Natural killer cell (primary cell): ENCODE results near the gene LGALS14. TPM values are rescaled to one million over a fixed set of nuclear protein-coding genes. Genes with fewer than 3 reads are reported as not detected.
"Not testable (repeated sequence)": the region's sequence is repeated elsewhere in the genome, so short reads cannot be mapped to it uniquely, and the experiment has no call there.

ENCODE experiments used
- ATAC-seq, 3 donors: fragments of 150-1000 bp in 2 of 3; fragments of 200-7000 bp in 1 of 3; cut with Tn5 transposase; 1 replicate in 1 of 3; 2 replicates in 2 of 3; pipeline ENCODE4 v1.10.0; 2021; ENCODE audit warnings: mild to moderate bottlenecking in 2 of 3, moderate library complexity in 2 of 3
- DNase-seq, 2 donors: peaks; one replicate each; pipeline versions ENCODE4 v3.0.0 to v3.0.0-alpha.2; 2013 to 2021; ENCODE audit warnings: mixed read lengths in 1 of 2
- H3K27ac ChIP-seq: one replicate; pipeline ENCODE4 v1.5.1; 2013; ENCODE audit warnings: mild to moderate bottlenecking, low read length
- H3K27me3 ChIP-seq: one replicate; pipeline ENCODE4 v1.6.1; 2013; ENCODE audit warnings: low read length; ENCODE audit not compliant: control insufficient read depth, insufficient read depth
- H3K36me3 ChIP-seq: one replicate; pipeline ENCODE4 v1.6.1; 2013; ENCODE audit warnings: low read length; ENCODE audit not compliant: control insufficient read depth, insufficient read depth
- H3K4me1 ChIP-seq: one replicate; pipeline ENCODE4 v1.6.1; 2013; ENCODE audit warnings: low read length; ENCODE audit not compliant: control insufficient read depth, insufficient read depth
- H3K4me3 ChIP-seq: one replicate; pipeline ENCODE4 v1.5.1; 2013; ENCODE audit warnings: low read length
- H3K9me3 ChIP-seq: one replicate; pipeline ENCODE4 v1.6.1; 2013; ENCODE audit warnings: low read length; ENCODE audit not compliant: control insufficient read depth, insufficient read depth
- H3K27ac Mint-ChIP-seq, 2 donors: one replicate each; pipeline ENCODE4 v1.8.0; 2022; ENCODE audit warnings: mild to moderate bottlenecking in 2 of 2, mixed read lengths in 2 of 2, moderate library complexity in 1 of 2
- H3K27me3 Mint-ChIP-seq, 2 donors: one replicate each; pipeline ENCODE4 v1.8.0; 2022; ENCODE audit warnings: low read depth in 2 of 2, mixed read lengths in 2 of 2
- H3K36me3 Mint-ChIP-seq: one replicate; pipeline ENCODE4 v1.8.0; 2022; ENCODE audit warnings: mixed read lengths
- H3K4me1 Mint-ChIP-seq, 2 donors: one replicate each; pipeline ENCODE4 v1.8.0; 2022; ENCODE audit warnings: mixed read lengths in 2 of 2
- H3K4me3 Mint-ChIP-seq: one replicate; pipeline ENCODE4 v1.8.0; 2022; ENCODE audit warnings: mild to moderate bottlenecking, moderate library complexity, mixed read lengths
- H3K9me3 Mint-ChIP-seq, 2 donors: one replicate each; pipeline ENCODE4 v1.8.0; 2022; ENCODE audit warnings: mixed read lengths in 2 of 2
- WGBS: methylation state at CpG from one replicate; pipeline ENCODE4 v1.1.7; 2013; ENCODE audit warnings: missing lambda C conversion rate; ENCODE audit not compliant: insufficient coverage; 5-methylcytosine and 5-hydroxymethylcytosine counted together
- intact Hi-C: fragments of 100-400 bp; cut with micrococcal nuclease; formaldehyde crosslinking; loops from one replicate; pipeline ENCODE4 v1.14.2; 2022
- total RNA-seq, 4 donors: library from RNA; stranded (reverse); fragments of 120-200 nt in 1 of 4; gene quantifications; one replicate each; pipeline versions ENCODE4 v1.2.3 to v1.2.4, GENCODE V29; 2013 to 2022
- TF ChIP-seq, protein P1 (sequence below): fragments of 200-600 bp; IDR thresholded peaks from one replicate; pipeline ENCODE4 v1.8.0; 2022; ENCODE audit warnings: antibody characterized with exemption

LGALS14 gene
- total RNA-seq, 3 donors from 2014 or later (not counting 1 experiment from before 2014, with no cell fraction given): not detected

DNA sequence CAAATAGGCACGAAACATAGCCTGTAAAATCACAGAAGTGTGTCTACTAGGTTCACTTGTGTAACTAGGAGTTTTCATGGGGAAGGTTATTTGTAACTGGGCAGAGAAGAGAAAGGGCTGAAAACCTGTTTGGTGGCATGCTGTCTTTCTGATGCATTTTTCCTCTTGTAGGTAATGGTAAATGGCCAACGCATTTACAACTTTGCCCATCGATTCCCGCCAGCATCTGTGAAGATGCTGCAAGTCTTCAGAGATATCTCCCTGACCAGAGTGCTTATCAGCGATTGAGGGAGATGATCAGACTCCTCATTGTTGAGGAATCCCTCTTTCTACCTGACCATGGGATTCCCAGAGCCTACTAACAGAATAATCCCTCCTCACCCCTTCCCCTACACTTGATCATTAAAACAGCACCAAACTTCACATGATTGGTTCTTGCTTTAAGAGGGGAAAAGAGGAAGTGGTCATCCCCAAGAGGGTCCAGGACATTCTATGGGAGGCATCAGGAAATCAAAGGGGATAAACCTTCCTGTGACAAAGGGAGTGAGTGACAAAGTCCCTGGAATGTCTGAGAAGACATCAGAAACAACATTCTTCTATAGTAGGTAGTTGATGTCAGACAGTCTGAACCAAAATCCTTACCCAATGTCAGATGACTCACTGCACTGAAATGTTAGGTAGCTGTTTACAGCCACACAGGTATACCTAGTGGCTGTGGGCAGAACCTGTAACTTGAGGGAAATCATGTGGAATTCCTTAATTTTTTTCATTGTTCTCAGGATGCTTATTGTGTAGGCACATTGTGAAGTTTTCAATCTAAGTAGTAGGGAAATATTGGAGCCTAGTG is 5.0 kb downstream of the LGALS14 start:
- Histone ChIP-seq H3K27ac (no peak overlapping the region), H3K27me3 (peaks cover 2% of the 10 kb centered on the region), H3K9me3 (no peaks in the 10 kb centered on the region), H3K4me1 (no peaks in the 10 kb centered on the region), H3K4me3 (no peak overlapping the region), H3K36me3 (no peaks in the 10 kb centered on the region)
- Mint-ChIP-seq H3K36me3 (no peaks in the 10 kb centered on the region), H3K4me1 (no peaks in the 10 kb centered on the region), H3K27ac (no peak overlapping the region), H3K9me3 (no peaks in the 10 kb centered on the region), H3K4me3 (no peak overlapping the region), H3K27me3 (peaks cover 5 to 31% of the 10 kb centered on the region in 2 donors)
- TF ChIP-seq, protein P1, sequence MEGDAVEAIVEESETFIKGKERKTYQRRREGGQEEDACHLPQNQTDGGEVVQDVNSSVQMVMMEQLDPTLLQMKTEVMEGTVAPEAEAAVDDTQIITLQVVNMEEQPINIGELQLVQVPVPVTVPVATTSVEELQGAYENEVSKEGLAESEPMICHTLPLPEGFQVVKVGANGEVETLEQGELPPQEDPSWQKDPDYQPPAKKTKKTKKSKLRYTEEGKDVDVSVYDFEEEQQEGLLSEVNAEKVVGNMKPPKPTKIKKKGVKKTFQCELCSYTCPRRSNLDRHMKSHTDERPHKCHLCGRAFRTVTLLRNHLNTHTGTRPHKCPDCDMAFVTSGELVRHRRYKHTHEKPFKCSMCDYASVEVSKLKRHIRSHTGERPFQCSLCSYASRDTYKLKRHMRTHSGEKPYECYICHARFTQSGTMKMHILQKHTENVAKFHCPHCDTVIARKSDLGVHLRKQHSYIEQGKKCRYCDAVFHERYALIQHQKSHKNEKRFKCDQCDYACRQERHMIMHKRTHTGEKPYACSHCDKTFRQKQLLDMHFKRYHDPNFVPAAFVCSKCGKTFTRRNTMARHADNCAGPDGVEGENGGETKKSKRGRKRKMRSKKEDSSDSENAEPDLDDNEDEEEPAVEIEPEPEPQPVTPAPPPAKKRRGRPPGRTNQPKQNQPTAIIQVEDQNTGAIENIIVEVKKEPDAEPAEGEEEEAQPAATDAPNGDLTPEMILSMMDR: no peak
- WGBS: 91% methylated on average over 5 of the region's 5 CpGs
- DNase-seq (no peak), ATAC-seq (no peak)
- intact Hi-C loops: no loop called here

DNA sequence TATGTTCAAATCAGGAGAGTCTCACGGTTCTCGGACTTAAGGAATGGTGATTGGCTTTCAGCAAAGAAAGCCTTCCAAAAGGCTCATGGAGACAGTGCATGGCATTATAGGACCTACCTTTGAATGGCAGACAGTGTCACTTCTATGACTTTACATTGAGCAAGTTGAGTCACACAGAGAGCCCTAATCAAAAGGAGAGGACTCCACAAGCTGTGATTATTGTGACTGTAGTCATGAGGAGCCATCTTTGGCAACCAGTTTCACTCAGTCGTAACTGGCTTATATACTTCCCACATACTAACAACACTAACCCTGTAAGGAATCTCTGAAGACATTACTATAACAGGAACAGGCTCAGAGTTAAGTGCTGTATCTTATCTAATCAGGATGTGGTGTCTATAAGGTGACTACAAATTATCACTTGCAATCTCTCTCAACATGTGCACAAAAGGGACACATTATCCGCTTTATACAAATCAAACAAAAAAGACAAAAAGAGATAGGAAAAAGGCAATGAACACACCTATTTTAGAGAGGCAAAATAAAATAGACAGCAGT is 6.1 kb downstream of the LGALS14 start:
- Histone ChIP-seq H3K4me1 (no peaks in the 10 kb centered on the region), H3K9me3 (no peaks in the 10 kb centered on the region), H3K4me3 (no peak overlapping the region), H3K27me3 (peaks cover 2% of the 10 kb centered on the region), H3K36me3 (no peaks in the 10 kb centered on the region), H3K27ac (no peak overlapping the region)
- no peaks in the 10 kb centered on the region for H3K36me3 Mint-ChIP-seq
- peaks cover 7 to 28% of the 10 kb centered on the region in 2 donors for H3K27me3 Mint-ChIP-seq
- no peak overlapping the region for H3K4me3 Mint-ChIP-seq
- H3K9me3 Mint-ChIP-seq: no peaks in the 10 kb centered on the region
- no peak overlapping the region for H3K27ac Mint-ChIP-seq
- WGBS: 94% methylated on average over 3 of the region's 4 CpGs
- TF ChIP-seq, protein P1: no peak
- DNase-seq (no peak), ATAC-seq (peak in 1 of 3 donors; percentile 30)
- H3K4me1 Mint-ChIP-seq: no peaks in the 10 kb centered on the region
- intact Hi-C loops: no loop called here

GRCh38 chr19:39720144-39720543 is 15.9 kb downstream of the LGALS14 start:
- H3K27ac ChIP-seq, H3K36me3 ChIP-seq, DNase-seq, H3K27ac Mint-ChIP-seq, H3K9me3 Mint-ChIP-seq, intact Hi-C loops, H3K36me3 Mint-ChIP-seq, H3K9me3 ChIP-seq, H3K4me1 Mint-ChIP-seq, H3K4me3 Mint-ChIP-seq, H3K27me3 ChIP-seq, ATAC-seq, H3K4me3 ChIP-seq, H3K4me1 ChIP-seq: not testable (repeated sequence)
- peaks cover 25 to 68% of the 10 kb centered on the region in 2 donors for H3K27me3 Mint-ChIP-seq
- WGBS: 65% methylated on average over 3 of the region's 3 CpGs

DNA sequence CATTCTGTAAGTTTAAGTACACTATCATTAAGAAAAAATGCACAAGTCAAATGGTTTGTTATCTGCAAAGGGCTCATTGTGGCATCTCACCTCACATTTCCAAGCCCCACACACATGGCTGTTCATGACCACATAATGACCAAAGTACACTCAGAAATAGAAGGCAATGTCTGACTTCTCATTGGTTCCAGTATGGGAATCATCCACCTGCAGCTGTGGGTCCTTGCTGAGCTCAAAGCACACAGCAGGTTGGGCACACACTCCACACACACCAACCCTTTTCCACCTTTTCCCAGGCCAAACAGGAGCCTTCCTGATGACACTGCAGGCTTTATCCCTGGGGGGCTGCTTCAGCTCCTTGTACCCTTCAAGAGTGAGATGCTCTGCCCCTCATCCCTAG is 21.7 kb downstream of the LGALS14 start:
- Histone ChIP-seq H3K27ac (no peak overlapping the region), H3K27me3 (peaks cover 2% of the 10 kb centered on the region), H3K4me1 (no peaks in the 10 kb centered on the region), H3K4me3 (no peak overlapping the region), H3K9me3 (no peaks in the 10 kb centered on the region), H3K36me3 (no peaks in the 10 kb centered on the region)
- DNase-seq: no peak
- H3K36me3 Mint-ChIP-seq: no peaks in the 10 kb centered on the region
- H3K27ac Mint-ChIP-seq: no peak overlapping the region
- TF ChIP-seq, protein P1: no peak
- no peaks in the 10 kb centered on the region for H3K4me1 Mint-ChIP-seq
- intact Hi-C loops: no loop called here
- H3K4me3 Mint-ChIP-seq: no peak overlapping the region
- no peak for ATAC-seq
- peaks cover 15 to 50% of the 10 kb centered on the region in 2 donors for H3K27me3 Mint-ChIP-seq
- no peaks in the 10 kb centered on the region for H3K9me3 Mint-ChIP-seq
